Right lobe of liver (tissue), 4 donors: ENCODE data around the gene PDLIM3.

Experiments
- CTCF ChIP-seq, 4 donors: fragments of 200-600 bp in 3 of 4; fragments of 450-650 bp in 1 of 4; IDR thresholded peaks; one replicate each; pipeline versions ENCODE4 v1.5.1 to v1.8.0; 2016 to 2022; ENCODE audit warnings: antibody characterized with exemption in 4 of 4, mild to moderate bottlenecking in 2 of 4
- POLR2A ChIP-seq: fragments of 450-650 bp; IDR thresholded peaks from one replicate; pipeline ENCODE4 v1.6.1; 2017; ENCODE audit warnings: antibody characterized with exemption, mild to moderate bottlenecking
- donor health status: DM: no; HTN: no; CAD: no.
- donor health status: DM: no; HTN: no; CAD: no.
- donor health status: DM: no; HTN: yes; CAD: no.

DNA sequence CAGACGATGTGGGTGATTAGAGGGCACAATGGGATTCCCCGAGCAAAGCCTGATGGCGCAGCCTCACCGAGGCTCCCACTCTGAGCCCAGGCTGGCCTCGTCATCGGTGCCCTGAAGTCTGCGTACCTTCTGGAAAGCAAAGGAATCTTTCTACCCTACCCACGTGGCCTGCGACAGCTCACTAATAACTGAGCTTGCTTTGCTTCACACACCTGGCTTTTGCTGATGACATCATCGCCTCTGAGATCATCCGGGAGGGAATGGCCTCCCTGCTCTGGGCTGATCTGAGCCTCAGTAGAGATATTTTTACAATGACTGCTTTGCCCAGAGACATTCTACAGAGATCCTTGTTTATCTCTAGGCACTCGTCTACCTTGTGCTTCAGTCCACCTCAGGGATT lies 45.4 kb upstream of the PDLIM3 start:
- TF ChIP-seq CTCF (IDR thresholded peaks at IDR 0.05), result no peak
- TF ChIP-seq POLR2A, result no peak
